ENCODE data around the gene LBH.

Gene LBH

GRCh38 chr2:30248791-30249190 lies 17.5 kb downstream of the LBH start:
- no peak for TF ChIP-seq TCF12 (IDR thresholded peaks at IDR 0.05; ENCODE audit: low read depth)
- no peak for TF ChIP-seq TAF1 (IDR thresholded peaks at IDR 0.05; ENCODE audit: low read depth)
- TF ChIP-seq EP300 (IDR thresholded peaks at IDR 0.05; ENCODE audit: borderline replicate concordance): no peak
- no peak for TF ChIP-seq CEBPB (IDR thresholded peaks at IDR 0.05)
- TF ChIP-seq EGR1 (IDR thresholded peaks at IDR 0.05): no peak
- TF ChIP-seq TEAD4 (IDR thresholded peaks at IDR 0.05): no peak
- TF ChIP-seq USF1 (IDR thresholded peaks at IDR 0.05): no peak
- TF ChIP-seq FOXM1 (IDR thresholded peaks at IDR 0.05; ENCODE audit: borderline replicate concordance, low read depth): no peak
- TF ChIP-seq RAD21 (IDR thresholded peaks at IDR 0.05; ENCODE audit: low read depth): no peak
- TF ChIP-seq REST (IDR thresholded peaks at IDR 0.05; ENCODE audit: low read depth): no peak
- TF ChIP-seq ZBTB7A (IDR thresholded peaks at IDR 0.05; ENCODE audit: low read depth): no peak
- no peak for TF ChIP-seq MAX (IDR thresholded peaks at IDR 0.05)
- TF ChIP-seq YY1 (IDR thresholded peaks at IDR 0.05; ENCODE audit: low read depth): no peak

GRCh38 chr2:30249354-30249753 lies 18.0 kb downstream of the LBH start:
- TF ChIP-seq ZBTB7A (IDR thresholded peaks at IDR 0.05; ENCODE audit: low read depth) (no peak), TAF1 (IDR thresholded peaks at IDR 0.05; ENCODE audit: low read depth) (no peak), RAD21 (IDR thresholded peaks at IDR 0.05; ENCODE audit: low read depth) (no peak), TCF12 (IDR thresholded peaks at IDR 0.05; ENCODE audit: low read depth) (no peak), EGR1 (IDR thresholded peaks at IDR 0.05) (no peak), FOXM1 (IDR thresholded peaks at IDR 0.05; ENCODE audit: borderline replicate concordance, low read depth) (no peak), REST (IDR thresholded peaks at IDR 0.05; ENCODE audit: low read depth) (no peak), YY1 (IDR thresholded peaks at IDR 0.05; ENCODE audit: low read depth) (no peak), USF1 (IDR thresholded peaks at IDR 0.05) (no peak), NFIC (IDR thresholded peaks at IDR 0.05) (no peak), CREB1 (IDR thresholded peaks at IDR 0.05; ENCODE audit: low read depth) (no peak), CEBPB (IDR thresholded peaks at IDR 0.05) (no peak), EP300 (IDR thresholded peaks at IDR 0.05; ENCODE audit: borderline replicate concordance) (no peak), MAX (IDR thresholded peaks at IDR 0.05) (no peak), TEAD4 (IDR thresholded peaks at IDR 0.05) (no peak)

GRCh38 chr2:30250421-30250820 lies 19.1 kb downstream of the LBH start:
- no peak for TF ChIP-seq TEAD4 (IDR thresholded peaks at IDR 0.05)
- no peak for TF ChIP-seq REST (IDR thresholded peaks at IDR 0.05; ENCODE audit: low read depth)
- TF ChIP-seq ZBTB7A (IDR thresholded peaks at IDR 0.05; ENCODE audit: low read depth): no peak
- no peak for TF ChIP-seq CREB1 (IDR thresholded peaks at IDR 0.05; ENCODE audit: low read depth)
- TF ChIP-seq EP300 (IDR thresholded peaks at IDR 0.05; ENCODE audit: borderline replicate concordance): no peak
- no peak for TF ChIP-seq MAX (IDR thresholded peaks at IDR 0.05)
- TF ChIP-seq TAF1 (IDR thresholded peaks at IDR 0.05; ENCODE audit: low read depth): no peak
- TF ChIP-seq CEBPB (IDR thresholded peaks at IDR 0.05): no peak
- no peak for TF ChIP-seq NFIC (IDR thresholded peaks at IDR 0.05)
- no peak for TF ChIP-seq TCF12 (IDR thresholded peaks at IDR 0.05; ENCODE audit: low read depth)
- TF ChIP-seq YY1 (IDR thresholded peaks at IDR 0.05; ENCODE audit: low read depth): no peak
- no peak for TF ChIP-seq FOXM1 (IDR thresholded peaks at IDR 0.05; ENCODE audit: borderline replicate concordance, low read depth)
- no peak for TF ChIP-seq RAD21 (IDR thresholded peaks at IDR 0.05; ENCODE audit: low read depth)
- no peak for TF ChIP-seq USF1 (IDR thresholded peaks at IDR 0.05)
- no peak for TF ChIP-seq EGR1 (IDR thresholded peaks at IDR 0.05)

All from Ishikawa (cell line).